H7 (cell line): Measurements from ENCODE around the gene ICE1. TPM values are rescaled to one million over a fixed set of nuclear protein-coding genes. Genes with fewer than 3 reads are reported as not detected.
"Not testable (repeated sequence)": the region's sequence is repeated elsewhere in the genome, so short reads cannot be mapped to it uniquely, and the experiment has no call there.

Source experiments
- DNase-seq: peaks from one replicate; pipeline ENCODE4 v3.0.0; 2012
- H3K27me3 ChIP-seq: 2 replicates; pipeline ENCODE4 v1.6.0; 2011; ENCODE audit warnings: mild to moderate bottlenecking, low read length; ENCODE audit not compliant: control insufficient read depth, insufficient read depth
- H3K36me3 ChIP-seq: replicated peaks from 2 replicates; pipeline ENCODE4 v1.5.1; 2011; ENCODE audit warnings: low read length; ENCODE audit not compliant: control insufficient read depth, insufficient read depth
- H3K4me3 ChIP-seq: 2 replicates; pipeline ENCODE4 v1.5.1; 2011; ENCODE audit warnings: low read depth, mild to moderate bottlenecking, control low read depth, low read length, moderate library complexity; ENCODE audit not compliant: insufficient read depth
- total RNA-seq: library from RNA; depleted of rRNA; stranded (reverse); fragments of >200 nt; shearing (Covaris generic); gene quantifications from 2 replicates; pipeline ENCODE4 v1.2.3, GENCODE V29; 2014

ICE1 gene
- total RNA-seq, 1 experiment from 2014 or later: 20.3 TPM

- no peak for DNase-seq
- Histone ChIP-seq H3K27me3 (no peaks in the 10 kb centered on the region), H3K36me3 (no peaks in the 10 kb centered on the region), H3K4me3 (no peak overlapping the region)
Observed at GRCh38 chr5:5387192-5387591, 35.3 kb upstream of the ICE1 start.

- no peak for DNase-seq
- Histone ChIP-seq H3K4me3 (no peak overlapping the region), H3K27me3 (no peaks in the 10 kb centered on the region), H3K36me3 (no peaks in the 10 kb centered on the region)
Observed at GRCh38 chr5:5387777-5388176, 34.7 kb upstream of the ICE1 start.

- not testable (repeated sequence) for H3K4me3 ChIP-seq, H3K27me3 ChIP-seq, DNase-seq
Observed at GRCh38 chr5:5390121-5390869, 32.2 kb upstream of the ICE1 start.

GRCh38 chr5:5392504-5392903 lies 30.0 kb upstream of the ICE1 start:
- H3K27me3 ChIP-seq, DNase-seq, H3K4me3 ChIP-seq, H3K36me3 ChIP-seq: not testable (repeated sequence)

More at GRCh38 chr5:5390121-5390869, 32.2 kb upstream of the ICE1 start:
- not testable (repeated sequence) for H3K36me3 ChIP-seq

- H3K27me3 ChIP-seq, DNase-seq, H3K4me3 ChIP-seq, H3K36me3 ChIP-seq: not testable (repeated sequence)
Observed at GRCh38 chr5:5394384-5394986, 28.0 kb upstream of the ICE1 start.

- H3K4me3 ChIP-seq, H3K27me3 ChIP-seq, DNase-seq, H3K36me3 ChIP-seq: not testable (repeated sequence)
Observed at GRCh38 chr5:5395093-5395492, 27.4 kb upstream of the ICE1 start.

- DNase-seq: no peak
- Histone ChIP-seq H3K27me3 (no peaks in the 10 kb centered on the region), H3K4me3 (no peak overlapping the region), H3K36me3 (no peaks in the 10 kb centered on the region)
Observed at GRCh38 chr5:5398071-5398470, 24.4 kb upstream of the ICE1 start.

GRCh38 chr5:5401095-5401494 lies 21.4 kb upstream of the ICE1 start:
- Histone ChIP-seq H3K27me3 (no peaks in the 10 kb centered on the region), H3K4me3 (no peak overlapping the region), H3K36me3 (no peaks in the 10 kb centered on the region)
- no peak for DNase-seq

GRCh38 chr5:5403741-5404140 lies 18.7 kb upstream of the ICE1 start:
- H3K36me3 ChIP-seq: no peaks in the 10 kb centered on the region
- H3K4me3 ChIP-seq: no peak overlapping the region

GRCh38 chr5:5404381-5404780 lies 18.1 kb upstream of the ICE1 start:
- no peak for DNase-seq
- H3K36me3 ChIP-seq: no peaks in the 10 kb centered on the region
- H3K27me3 ChIP-seq: no peaks in the 10 kb centered on the region
- H3K4me3 ChIP-seq: no peak overlapping the region

More at GRCh38 chr5:5403741-5404140, 18.7 kb upstream of the ICE1 start:
- no peak for DNase-seq
- no peaks in the 10 kb centered on the region for H3K27me3 ChIP-seq

- H3K4me3 ChIP-seq: no peak overlapping the region
- H3K27me3 ChIP-seq: no peaks in the 10 kb centered on the region
- no peak for DNase-seq
- H3K36me3 ChIP-seq: no peaks in the 10 kb centered on the region
Observed at GRCh38 chr5:5405441-5405840, 17.0 kb upstream of the ICE1 start.

GRCh38 chr5:5407924-5408323 lies 14.6 kb upstream of the ICE1 start:
- Histone ChIP-seq H3K36me3 (no peaks in the 10 kb centered on the region), H3K4me3 (no peak overlapping the region), H3K27me3 (no peaks in the 10 kb centered on the region)
- no peak for DNase-seq

- Histone ChIP-seq H3K4me3 (no peak overlapping the region), H3K27me3 (no peaks in the 10 kb centered on the region), H3K36me3 (no peaks in the 10 kb centered on the region)
- no peak for DNase-seq
Observed at GRCh38 chr5:5409151-5409810, 13.2 kb upstream of the ICE1 start.

GRCh38 chr5:5413856-5414255 lies 8.6 kb upstream of the ICE1 start:
- H3K36me3 ChIP-seq, H3K4me3 ChIP-seq, DNase-seq, H3K27me3 ChIP-seq: not testable (repeated sequence)

GRCh38 chr5:5414999-5415398 lies 7.5 kb upstream of the ICE1 start:
- no peak for DNase-seq
- no peaks in the 10 kb centered on the region for H3K27me3 ChIP-seq
- H3K36me3 ChIP-seq: no peaks in the 10 kb centered on the region
- no peak overlapping the region for H3K4me3 ChIP-seq
